Measurements from ENCODE around the gene GDF15. TPM values are rescaled to one million over a fixed set of nuclear protein-coding genes. Genes with fewer than 3 reads are reported as not detected.
"Not testable (repeated sequence)": the region's sequence is repeated elsewhere in the genome, so short reads cannot be mapped to it uniquely, and the experiment has no call there.

Gene GDF15, protein sequence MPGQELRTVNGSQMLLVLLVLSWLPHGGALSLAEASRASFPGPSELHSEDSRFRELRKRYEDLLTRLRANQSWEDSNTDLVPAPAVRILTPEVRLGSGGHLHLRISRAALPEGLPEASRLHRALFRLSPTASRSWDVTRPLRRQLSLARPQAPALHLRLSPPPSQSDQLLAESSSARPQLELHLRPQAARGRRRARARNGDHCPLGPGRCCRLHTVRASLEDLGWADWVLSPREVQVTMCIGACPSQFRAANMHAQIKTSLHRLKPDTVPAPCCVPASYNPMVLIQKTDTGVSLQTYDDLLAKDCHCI
- 5.9 TPM for total RNA-seq
- long read RNA-seq, partial matches to known transcripts, result 2 of 7 reads
- long read RNA-seq, other reads (novel, unspliced or antisense), result 1 of 7 reads

DNA sequence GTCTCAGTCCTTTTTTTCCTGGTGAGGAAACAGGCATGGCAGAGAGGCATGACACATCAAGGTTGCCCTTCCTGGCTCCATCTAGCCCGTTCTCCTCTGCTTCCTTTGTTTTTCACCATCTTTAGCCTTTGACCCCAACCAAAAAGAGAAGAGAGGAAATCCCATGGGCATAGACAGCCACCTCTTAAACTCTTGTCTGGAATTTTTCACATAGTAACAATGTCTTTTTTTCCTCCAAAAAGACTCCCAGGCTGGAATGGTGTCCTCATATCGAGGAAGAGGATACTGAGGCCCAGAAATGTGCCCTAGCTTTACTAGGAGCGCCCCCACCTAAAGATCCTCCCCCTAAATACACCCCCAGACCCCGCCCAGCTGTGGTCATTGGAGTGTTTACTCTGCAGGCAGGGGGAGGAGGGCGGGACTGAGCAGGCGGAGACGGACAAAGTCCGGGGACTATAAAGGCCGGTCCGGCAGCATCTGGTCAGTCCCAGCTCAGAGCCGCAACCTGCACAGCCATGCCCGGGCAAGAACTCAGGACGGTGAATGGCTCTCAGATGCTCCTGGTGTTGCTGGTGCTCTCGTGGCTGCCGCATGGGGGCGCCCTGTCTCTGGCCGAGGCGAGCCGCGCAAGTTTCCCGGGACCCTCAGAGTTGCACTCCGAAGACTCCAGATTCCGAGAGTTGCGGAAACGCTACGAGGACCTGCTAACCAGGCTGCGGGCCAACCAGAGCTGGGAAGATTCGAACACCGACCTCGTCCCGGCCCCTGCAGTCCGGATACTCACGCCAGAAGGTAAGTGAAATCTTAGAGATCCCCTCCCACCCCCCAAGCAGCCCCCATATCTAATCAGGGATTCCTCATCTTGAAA lies at the start of gene GDF15:
Gene GDF15, plus strand, starts transcription at position 484 of the 868 bp plus-strand sequence. Its CDS starts 32 bp downstream, at position 516.
- DNase-seq (ENCODE audit: low spot score), result peak; percentile 91

DNA sequence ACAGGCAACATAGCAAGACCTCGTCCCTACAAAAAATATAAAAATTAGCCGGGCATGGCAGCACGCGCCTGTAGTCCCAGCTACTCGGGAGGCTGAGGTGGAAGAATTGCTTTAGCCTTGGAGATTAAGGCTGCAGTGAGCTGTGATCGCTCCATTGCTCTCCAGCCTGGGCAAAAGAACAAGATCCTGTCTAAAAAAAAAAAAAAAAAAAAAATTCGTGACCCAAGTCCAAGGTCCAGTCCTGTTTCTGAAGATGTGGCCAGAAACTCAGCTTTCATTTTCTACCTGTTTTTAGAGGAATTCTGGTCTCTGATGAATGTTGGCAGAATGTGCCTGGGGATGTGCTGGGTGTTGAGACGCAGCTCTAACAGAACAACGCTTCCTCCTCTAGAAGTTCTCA lies 47.4 kb upstream of the GDF15 start:
- no peak for DNase-seq (ENCODE audit: low spot score)

DNA sequence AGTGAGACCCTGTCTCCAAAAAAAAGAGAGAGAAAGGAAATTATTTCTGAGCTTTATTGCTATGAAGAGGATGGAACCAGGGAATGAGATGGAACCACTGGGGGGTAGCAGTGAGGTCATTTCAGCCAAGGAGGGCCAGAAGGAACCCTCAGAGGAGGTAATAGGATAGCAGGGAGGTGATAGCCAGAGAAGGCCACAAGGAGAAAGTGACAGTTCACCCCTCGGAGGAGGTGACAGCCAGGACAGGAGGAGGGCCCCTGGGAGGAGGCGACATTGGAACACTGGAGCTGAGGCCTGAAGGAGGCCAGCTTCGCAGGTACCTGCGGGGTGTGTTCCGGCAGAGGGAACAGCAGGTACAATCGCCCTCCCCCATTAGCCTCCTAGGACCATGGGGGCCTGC lies 46.2 kb upstream of the GDF15 start:
- no peak for DNase-seq (ENCODE audit: low spot score)

DNA sequence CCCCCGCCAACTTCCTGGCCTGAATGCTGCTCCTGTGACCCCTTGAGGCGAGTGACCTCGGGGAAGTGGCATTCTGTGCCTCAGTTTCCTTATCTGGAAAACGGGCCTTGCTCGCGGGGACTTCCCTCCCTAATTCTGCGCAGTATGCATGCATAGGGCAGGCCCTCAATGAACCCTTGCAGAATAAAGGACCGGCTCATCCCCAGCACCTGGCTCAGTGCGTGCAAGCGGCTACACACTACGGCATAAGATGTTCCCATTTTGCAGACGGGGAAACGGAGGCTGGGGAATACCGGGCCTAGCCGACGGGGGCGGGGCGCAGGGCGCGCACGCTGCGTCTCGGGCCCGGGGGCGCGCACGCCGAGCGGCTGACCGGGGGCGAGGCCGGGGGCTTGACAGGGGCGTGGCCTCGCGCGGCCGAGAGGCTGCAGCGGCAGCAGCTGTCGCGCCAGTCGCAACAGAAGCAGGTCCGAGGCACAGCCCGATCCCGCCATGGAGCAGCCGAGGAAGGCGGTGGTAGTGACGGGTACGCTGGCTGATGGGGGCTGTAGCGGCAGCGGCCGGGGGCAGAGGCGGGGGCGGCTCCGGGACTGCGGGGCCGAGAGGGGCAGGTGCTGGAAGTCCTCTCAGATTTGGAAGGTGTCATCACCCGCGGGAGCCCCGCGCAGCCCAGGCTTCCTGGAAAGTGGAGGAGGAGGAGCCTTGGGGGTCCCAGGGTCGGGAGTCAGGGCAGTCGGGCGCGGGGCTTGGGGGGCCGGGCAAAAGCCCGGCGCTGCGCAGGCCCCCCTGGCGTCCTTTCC lies 45.6 kb upstream of the GDF15 start, which contains the start of gene PGPEP1:
Gene PGPEP1, plus strand, starts transcription at position 409 of the 800 bp plus-strand sequence. Its CDS starts 84 bp downstream, at position 493.
- DNase-seq (ENCODE audit: low spot score), result peak; percentile 91

GRCh38 chr19:18340990-18341868 lies 44.7 kb upstream of the GDF15 start:
- DNase-seq (ENCODE audit: low spot score), result peak; percentile 91

DNA sequence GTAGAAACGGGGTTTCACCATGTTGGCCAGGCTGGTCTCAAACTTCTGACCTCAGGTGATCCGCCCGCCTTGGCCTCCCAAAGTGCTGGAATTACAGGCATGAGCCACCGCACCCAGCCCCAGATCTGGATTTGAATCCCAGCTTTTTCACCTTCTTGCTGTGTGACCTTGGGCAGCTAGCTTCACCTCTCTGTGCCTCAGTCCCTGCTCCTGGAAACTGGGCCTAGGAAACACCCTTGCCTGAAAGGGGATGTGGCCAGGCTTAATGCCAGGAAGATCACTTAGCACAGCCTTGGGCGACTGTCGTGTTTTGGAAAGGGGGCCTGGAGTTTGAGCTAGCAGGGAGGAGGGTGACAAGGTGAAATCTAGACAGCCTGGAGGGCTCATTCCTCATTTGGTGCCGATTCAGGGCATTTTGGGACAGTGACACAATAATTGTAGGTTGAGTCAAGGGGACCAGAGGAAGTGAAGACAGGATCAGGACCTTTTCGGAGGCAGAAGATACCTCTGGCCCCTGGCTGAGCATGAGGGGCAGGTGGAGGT lies 43.8 kb upstream of the GDF15 start:
- DNase-seq (ENCODE audit: low spot score), result no peak

DNA sequence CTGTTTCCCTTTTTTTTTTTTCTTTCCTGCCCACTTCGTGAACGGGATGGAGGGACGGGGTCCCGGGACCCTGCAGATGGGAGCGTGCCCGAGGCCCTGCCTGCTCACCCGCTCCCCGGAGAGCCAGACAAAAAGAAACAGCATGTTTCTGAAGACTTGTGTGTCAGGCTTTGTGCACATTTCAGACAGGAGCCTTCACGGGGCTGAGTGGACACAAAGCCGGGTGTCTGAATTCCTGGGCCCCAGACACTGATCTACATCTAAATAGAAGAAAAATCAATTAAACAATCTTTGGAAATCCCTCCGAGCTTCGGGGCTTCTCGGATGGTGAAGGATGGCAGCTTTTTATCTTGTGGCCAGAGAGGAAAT lies 41.4 kb upstream of the GDF15 start:
- DNase-seq (ENCODE audit: low spot score), result no peak

DNA sequence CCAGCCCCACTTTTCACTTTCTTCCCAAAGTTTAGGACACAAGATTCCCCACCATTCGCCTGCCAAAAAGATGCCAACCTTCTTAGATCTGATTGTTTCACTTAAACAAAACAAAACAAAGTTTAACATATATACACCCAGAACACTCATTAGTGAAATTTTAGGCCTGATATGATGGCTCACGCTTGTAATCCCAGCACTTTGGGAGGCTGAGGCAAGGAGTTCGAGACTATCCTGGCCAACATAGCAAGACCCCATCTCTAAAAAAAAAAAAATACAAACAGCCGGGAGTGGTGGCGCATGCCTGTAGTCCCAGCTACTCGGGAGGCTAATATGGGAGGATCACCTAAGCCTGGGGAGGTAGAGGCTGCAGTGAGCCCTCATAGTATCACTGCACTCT lies 40.7 kb upstream of the GDF15 start:
- no peak for DNase-seq (ENCODE audit: low spot score)

GRCh38 chr19:18346091-18346490 lies 39.9 kb upstream of the GDF15 start:
- DNase-seq (ENCODE audit: low spot score), result no peak

- no peak for DNase-seq (ENCODE audit: low spot score)
Observed at GRCh38 chr19:18348171-18348570, 37.8 kb upstream of the GDF15 start.

DNA sequence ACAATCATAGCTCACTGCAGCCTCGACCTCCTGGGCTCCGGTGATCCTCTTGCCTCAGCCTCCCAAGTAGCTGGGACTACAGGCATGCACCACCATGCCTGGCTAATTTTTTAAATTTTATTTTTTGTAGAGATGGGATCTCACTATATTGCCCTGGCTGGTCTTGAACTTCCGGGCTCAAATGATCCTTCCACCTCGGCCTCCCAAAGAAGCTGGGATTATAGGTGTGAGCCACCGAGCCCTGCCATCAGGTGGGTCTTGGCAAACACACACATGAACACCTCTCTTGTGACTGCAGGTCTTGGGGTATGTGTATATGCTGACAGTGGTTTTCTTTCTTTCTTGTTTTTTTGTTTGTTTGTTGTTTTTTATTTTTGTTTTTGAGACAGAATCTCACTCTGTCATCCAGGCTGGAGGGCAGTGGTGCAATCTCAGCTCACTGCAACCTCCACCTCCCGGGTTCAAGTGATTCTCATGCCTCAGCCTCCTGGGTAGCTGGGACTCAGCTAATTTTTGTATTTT lies 37.1 kb upstream of the GDF15 start:
- DNase-seq (ENCODE audit: low spot score), result not testable (repeated sequence)

- DNase-seq (ENCODE audit: low spot score), result no peak
Observed at GRCh38 chr19:18349524-18350128, 36.3 kb upstream of the GDF15 start.

DNA sequence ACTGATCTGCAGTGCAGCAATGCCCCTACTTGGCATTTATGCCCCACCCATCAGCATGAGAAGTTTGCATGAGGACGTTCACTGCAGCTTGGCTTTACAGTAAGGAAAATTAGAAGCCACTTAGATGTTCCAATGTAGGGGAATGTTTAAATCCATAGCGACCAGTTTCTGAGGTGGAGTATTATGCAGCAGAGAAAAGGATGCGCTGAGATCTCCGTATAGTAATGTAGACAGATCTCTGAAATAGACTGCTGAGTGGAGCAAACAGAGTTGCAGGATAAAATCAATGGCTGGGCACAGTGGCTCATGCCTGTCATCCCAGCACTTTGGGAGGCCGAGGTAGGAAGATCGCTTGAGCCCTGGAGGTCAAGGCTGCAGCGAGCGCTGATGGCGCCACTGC lies 35.5 kb upstream of the GDF15 start:
- no peak for DNase-seq (ENCODE audit: low spot score)

GRCh38 chr19:18351544-18351943 lies 34.4 kb upstream of the GDF15 start:
- no peak for DNase-seq (ENCODE audit: low spot score)

- DNase-seq (ENCODE audit: low spot score), result no peak
Observed at GRCh38 chr19:18353378-18354005, 32.5 kb upstream of the GDF15 start.

DNA sequence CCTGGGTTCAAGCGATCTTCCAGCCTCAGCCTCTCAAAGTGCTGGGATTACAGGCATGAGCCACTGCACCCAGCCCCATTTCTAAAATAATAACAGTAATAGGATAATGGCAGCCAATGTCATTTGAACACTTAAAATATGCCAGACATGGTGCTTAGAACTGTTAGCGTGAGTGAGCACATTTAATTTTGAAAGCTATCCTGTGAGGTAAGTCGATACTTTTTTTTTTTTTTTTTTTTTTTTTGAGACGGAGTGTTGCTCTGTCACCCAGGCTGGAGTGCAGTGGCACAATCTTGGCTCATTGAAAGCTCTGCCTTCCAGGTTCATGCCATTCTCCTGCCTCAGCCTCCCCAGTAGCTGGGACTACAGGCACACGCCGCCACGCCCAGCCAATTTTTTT lies 31.2 kb upstream of the GDF15 start:
- DNase-seq (ENCODE audit: low spot score), result not testable (repeated sequence)

- DNase-seq (ENCODE audit: low spot score), result no peak
Observed at GRCh38 chr19:18357041-18357440, 28.9 kb upstream of the GDF15 start.

DNA sequence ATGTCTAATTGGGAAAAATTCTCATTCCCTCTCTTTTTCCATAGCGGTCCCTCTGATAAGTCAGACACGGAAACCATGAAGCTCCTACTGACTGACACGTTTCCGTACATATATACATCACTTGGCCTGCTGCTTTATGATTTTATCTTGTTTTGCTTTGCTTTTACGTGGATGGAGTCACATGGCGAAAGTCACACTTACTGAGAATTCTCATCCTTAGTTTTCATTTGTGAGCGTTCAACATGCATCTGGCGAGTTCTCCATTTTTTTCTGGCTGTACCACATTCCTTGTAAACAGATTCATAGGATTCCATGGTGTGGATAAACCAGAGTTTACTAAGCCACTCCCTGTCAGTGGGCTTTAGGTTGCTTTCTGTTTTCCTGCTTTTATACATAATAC lies 24.3 kb upstream of the GDF15 start:
- no peak for DNase-seq (ENCODE audit: low spot score)
